GM13976 (cell line): ENCODE results near the gene TMEM201.
"Not testable (repeated sequence)": the region's sequence is repeated elsewhere in the genome, so short reads cannot be mapped to it uniquely, and the experiment has no call there.

Experiments
- DNase-seq: peaks from one replicate; pipeline ENCODE4 v3.0.0; 2012; ENCODE audit warnings: low spot score
- in situ Hi-C: fragments of 300-500 bp; cut with MboI; formaldehyde crosslinking; loops from one replicate; pipeline ENCODE4 v1.12.0; 2022; ENCODE audit warnings: low sequenced_read_pairs, mixed read lengths, inconsistent platforms; ENCODE audit not compliant: unreplicated experiment
- TF ChIP-seq, protein P1 (sequence below): IDR thresholded peaks from 2 replicates; pipeline ENCODE4 v1.5.1; 2012; ENCODE audit warnings: borderline replicate concordance, mild to moderate bottlenecking; ENCODE audit not compliant: insufficient read depth; ENCODE audit errors: extremely low read depth, missing control alignments, control extremely low read depth

Gene TMEM201

DNA sequence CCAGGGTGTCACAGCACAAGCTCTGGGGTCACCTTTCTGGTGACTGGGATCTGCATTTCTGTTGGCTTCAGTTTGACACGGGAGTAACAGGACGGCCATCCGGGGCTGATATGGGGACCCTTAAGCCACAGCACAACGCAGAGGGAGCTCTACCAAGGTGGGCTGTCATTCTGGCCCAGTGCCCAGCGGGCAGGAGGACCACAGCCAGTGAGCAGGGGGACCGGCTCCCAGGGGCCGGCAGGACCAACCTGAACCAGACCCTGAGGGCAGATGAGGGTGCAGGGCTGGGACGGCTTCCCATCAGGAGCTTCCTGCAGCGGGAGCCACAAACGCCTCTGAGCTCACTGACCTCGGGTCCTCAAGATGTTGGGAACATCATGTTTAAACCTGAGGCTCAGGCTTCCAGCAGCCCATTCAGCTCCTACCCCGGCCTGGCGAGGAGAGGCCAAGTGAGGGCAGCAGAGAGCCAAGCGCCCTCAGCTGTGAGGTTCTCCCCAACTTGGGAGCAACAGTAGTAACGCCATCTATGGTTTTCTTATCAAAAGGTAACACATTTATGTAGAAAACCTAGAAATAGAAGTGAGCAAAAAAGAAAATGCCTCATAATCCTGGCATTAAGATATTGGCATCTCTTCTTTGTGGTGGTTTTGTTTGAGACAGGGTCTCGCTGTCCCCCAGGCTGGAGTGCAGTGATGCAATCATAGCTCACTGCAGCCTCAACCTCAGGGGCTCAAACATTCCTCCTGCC, 26.8 kb downstream of the TMEM201 start:
- in situ Hi-C loops: loop anchor here (25.0 kb wide), 1 partner anchor 247 kb away; no protein-coding TSS in a partner anchor
- TF ChIP-seq, protein P1, sequence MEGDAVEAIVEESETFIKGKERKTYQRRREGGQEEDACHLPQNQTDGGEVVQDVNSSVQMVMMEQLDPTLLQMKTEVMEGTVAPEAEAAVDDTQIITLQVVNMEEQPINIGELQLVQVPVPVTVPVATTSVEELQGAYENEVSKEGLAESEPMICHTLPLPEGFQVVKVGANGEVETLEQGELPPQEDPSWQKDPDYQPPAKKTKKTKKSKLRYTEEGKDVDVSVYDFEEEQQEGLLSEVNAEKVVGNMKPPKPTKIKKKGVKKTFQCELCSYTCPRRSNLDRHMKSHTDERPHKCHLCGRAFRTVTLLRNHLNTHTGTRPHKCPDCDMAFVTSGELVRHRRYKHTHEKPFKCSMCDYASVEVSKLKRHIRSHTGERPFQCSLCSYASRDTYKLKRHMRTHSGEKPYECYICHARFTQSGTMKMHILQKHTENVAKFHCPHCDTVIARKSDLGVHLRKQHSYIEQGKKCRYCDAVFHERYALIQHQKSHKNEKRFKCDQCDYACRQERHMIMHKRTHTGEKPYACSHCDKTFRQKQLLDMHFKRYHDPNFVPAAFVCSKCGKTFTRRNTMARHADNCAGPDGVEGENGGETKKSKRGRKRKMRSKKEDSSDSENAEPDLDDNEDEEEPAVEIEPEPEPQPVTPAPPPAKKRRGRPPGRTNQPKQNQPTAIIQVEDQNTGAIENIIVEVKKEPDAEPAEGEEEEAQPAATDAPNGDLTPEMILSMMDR: peak; percentile 86
- DNase-seq: peak; percentile 87

DNA sequence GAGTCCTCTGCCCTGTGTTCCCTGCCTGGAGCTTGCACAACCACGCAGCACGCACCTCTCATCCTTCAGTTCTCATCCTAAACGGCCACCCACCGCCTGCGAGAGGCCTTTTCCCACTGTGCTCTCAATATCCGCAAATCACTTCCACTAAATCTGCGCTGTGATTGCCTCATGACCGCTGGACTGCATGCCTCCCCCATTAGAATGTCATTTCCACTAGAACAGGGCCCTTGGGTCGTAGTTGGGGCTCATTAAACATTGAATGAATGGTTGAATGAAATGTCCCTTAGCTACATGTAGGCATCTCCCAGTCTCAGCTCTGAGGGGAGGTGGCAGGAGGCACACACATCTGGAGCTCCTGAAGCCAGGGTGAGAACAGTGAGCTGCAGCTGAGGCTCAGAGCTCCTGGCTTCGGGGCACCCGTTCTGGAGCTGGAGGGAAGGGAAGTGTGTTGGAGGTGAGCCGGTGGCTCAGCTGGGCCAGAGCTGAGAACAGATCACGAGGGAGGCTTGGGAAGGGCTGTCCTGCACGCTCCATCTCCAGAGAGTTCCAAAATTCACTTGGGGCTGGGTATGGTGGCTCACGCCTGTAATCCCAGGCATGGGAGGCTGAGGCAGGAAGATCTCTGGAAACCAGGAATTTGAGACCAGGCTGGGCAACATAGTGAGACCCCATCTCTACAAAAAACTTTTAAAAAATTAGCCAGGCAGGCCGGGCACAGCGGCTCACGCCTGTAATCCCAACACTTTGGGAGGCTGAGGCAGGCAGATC, 30.4 kb downstream of the TMEM201 start:
- TF ChIP-seq, protein P1: no peak
- in situ Hi-C loops: loop anchor here (25.0 kb wide), 1 partner anchor 243 kb away; no protein-coding TSS in a partner anchor
- no peak for DNase-seq

DNA sequence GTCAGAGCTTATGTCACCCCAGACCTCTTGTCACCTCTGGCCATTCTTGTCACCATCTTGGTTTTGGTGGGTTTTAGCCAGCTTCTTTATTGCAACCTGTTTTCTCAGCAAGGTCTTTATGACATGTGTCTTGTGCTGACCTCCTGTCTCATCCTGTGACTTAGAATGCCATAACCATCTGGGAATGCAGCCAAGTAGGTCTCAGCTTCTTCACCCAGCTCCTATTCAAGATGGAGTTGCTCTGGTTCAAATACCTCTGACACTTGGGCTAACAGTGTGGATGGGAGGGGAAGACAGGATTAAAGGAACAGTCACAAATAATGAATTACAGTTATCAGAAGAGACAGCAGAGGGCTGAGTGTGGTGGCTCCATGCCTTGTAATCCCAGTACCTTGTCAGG, 32.3 kb downstream of the TMEM201 start:
- in situ Hi-C loops: loop anchor here (25.0 kb wide), 1 partner anchor 241 kb away; no protein-coding TSS in a partner anchor
- no peak for DNase-seq

DNA sequence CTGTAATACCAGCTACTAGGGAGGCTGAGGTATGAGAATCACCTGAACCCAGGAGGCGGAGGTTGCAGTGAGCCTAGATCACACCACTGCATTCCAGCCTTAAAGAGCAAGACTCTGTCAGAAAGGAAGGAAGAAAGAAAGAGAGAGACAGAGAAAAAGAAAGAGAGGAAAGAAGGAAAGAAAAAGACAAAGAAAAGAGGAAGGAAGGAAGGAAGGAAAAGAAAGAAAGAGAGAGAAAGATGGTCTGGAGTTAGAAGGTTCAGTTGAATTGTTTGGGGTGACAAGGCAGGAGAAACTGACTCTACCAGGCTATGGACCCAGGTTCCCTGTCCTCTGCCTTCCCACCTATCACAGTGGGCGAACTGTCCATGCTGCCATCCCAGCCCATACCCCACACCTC, 35.4 kb downstream of the TMEM201 start:
- no peak for DNase-seq
- in situ Hi-C loops: loop anchor here (25.0 kb wide), 1 partner anchor 238 kb away; no protein-coding TSS in a partner anchor
- TF ChIP-seq, protein P1: no peak

More for the DNA sequence above, 32.3 kb downstream of the TMEM201 start:
- TF ChIP-seq, protein P1: no peak

DNA sequence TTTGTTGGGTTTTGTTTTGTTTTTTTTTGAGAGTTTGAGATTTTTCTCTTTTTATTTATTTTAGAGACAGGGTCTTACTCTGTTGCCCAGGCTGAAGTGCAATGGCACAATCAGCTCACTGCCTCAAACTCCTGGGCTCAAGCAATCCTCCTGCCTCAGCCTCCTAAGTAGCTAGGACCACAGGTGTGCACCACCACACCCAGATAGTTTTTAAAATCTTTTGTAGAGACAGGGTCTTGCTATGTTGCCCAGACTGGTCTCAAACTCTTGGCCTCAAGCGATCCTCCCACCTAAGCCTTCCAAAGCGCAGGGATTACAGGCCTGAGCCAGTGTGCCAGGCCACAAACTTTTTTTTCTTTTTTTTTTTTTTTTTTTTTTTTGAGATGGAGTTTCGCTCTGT, 36.3 kb downstream of the TMEM201 start:
- DNase-seq, in situ Hi-C loops: not testable (repeated sequence)

DNA sequence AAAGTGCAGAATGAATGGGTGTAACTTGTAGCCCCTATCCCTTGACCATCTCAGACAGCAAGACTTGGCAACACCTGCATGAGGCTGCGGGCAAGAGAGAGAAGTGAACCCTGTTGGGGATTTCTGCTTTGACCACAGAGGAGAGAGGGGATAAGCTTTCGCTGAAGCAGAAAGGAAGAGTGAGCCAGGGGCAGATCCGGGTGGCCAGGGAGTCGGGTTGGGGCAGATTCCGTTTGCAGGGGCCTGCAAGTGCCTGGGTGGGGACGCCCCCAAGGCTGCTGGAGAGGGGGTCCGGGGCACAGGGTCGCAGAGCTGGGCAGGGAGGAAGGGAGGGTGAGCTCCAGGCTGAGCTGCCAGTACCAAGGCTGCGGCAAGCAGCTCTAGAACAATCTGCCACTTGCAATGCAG, 37.5 kb downstream of the TMEM201 start:
- peak; percentile 80 for DNase-seq
- TF ChIP-seq, protein P1: no peak
- in situ Hi-C loops: no loop called here
